HepG2 (cell line): Measurements from ENCODE around the gene C5orf24.

ENCODE experiments used
- ATF4 ChIP-seq, 2 experiments: fragments of 450-650 bp in 1 of 2; sonication (generic) in 1 of 2; formaldehyde crosslinking; IDR thresholded peaks; 2 replicates each; pipeline versions ENCODE4 v1.5.0 to v1.8.0; 2020 to 2022; ENCODE audit warnings: mild to moderate bottlenecking in 1 of 2, missing genetic modification reagents in 1 of 2
- ATF7 ChIP-seq, 2 experiments: fragments of 450-650 bp in 1 of 2; sonication (generic) in 1 of 2; formaldehyde crosslinking in 1 of 2; IDR thresholded peaks; 2 replicates each; pipeline versions ENCODE4 v1.4.0 to v1.6.1; 2016 to 2020; ENCODE audit warnings: antibody characterized with exemption in 1 of 2, mild to moderate bottlenecking in 1 of 2, missing genetic modification reagents in 1 of 2
- CTCF ChIP-seq: sonication (generic); formaldehyde crosslinking; IDR thresholded peaks from 2 replicates; pipeline ENCODE4 v1.5.0; 2020; ENCODE audit warnings: mild to moderate bottlenecking, missing genetic modification reagents, moderate library complexity
- MYC ChIP-seq: sonication (generic); formaldehyde crosslinking; IDR thresholded peaks from 2 replicates; pipeline ENCODE4 v1.9.0; 2021; ENCODE audit warnings: missing genetic modification reagents, borderline replicate concordance
- POLR2AphosphoS2 ChIP-seq: IDR thresholded peaks from 2 replicates; pipeline ENCODE4 v1.6.1; 2011; ENCODE audit warnings: low read depth, low read length, improper control_type of control experiment
- ZEB1 ChIP-seq: IDR thresholded peaks from 2 replicates; pipeline ENCODE4 v1.6.1; 2012; ENCODE audit warnings: mild to moderate bottlenecking, low read depth, inconsistent platforms; ENCODE audit not compliant: insufficient replicate concordance
- ZNF136 ChIP-seq: sonication (generic); formaldehyde crosslinking; IDR thresholded peaks from 2 replicates; pipeline ENCODE4 v1.8.1; 2022; ENCODE audit warnings: low read depth, mild to moderate bottlenecking, moderate library complexity, missing genetic modification reagents

GRCh38 chr5:134844252-134844651, 1.5 kb upstream of the C5orf24 start:
- TF ChIP-seq ATF7 (IDR thresholded peaks at IDR 0.05) (no peak), ATF7 (CRISPR knock-in tag; IDR thresholded peaks at IDR 0.05) (no peak), ZNF136 (CRISPR knock-in tag) (no peak), CTCF (CRISPR knock-in tag) (no peak), ATF4 (CRISPR knock-in tag; IDR thresholded peaks at IDR 0.05) (no peak), ZEB1 (no peak), MYC (CRISPR knock-in tag) (no peak), POLR2AphosphoS2 (no peak)
